GM21367 (cell line): ENCODE measurements around the gene TNFAIP3.
"Not testable (repeated sequence)": the region's sequence is repeated elsewhere in the genome, so short reads cannot be mapped to it uniquely, and the experiment has no call there.

Source experiments
- ATAC-seq: cut with Tn5 transposase; IDR thresholded peaks from one replicate; pipeline ENCODE4 v1.9.1; 2021; ENCODE audit not compliant: unreplicated experiment

Gene TNFAIP3

GRCh38 chr6:137878029-137878428 lies 11.0 kb downstream of the TNFAIP3 start:
- ATAC-seq: no peak

- ATAC-seq: no peak
These were observed 11.6 kb downstream of the TNFAIP3 start for GRCh38 chr6:137878486-137879285.

GRCh38 chr6:137879299-137879698 lies 12.2 kb downstream of the TNFAIP3 start:
- no peak for ATAC-seq

GRCh38 chr6:137879885-137880745 lies 13.1 kb downstream of the TNFAIP3 start:
- ATAC-seq: no peak

- ATAC-seq: no peak
These were observed 13.9 kb downstream of the TNFAIP3 start for GRCh38 chr6:137880746-137881521.

- ATAC-seq: no peak
These were observed 14.4 kb downstream of the TNFAIP3 start for GRCh38 chr6:137881522-137881886.

GRCh38 chr6:137882225-137882961 lies 15.3 kb downstream of the TNFAIP3 start:
- no peak for ATAC-seq

GRCh38 chr6:137883400-137884148 lies 16.5 kb downstream of the TNFAIP3 start:
- ATAC-seq: no peak

- no peak for ATAC-seq
These were observed 17.3 kb downstream of the TNFAIP3 start for GRCh38 chr6:137884149-137884909.

GRCh38 chr6:137884910-137885229 lies 17.8 kb downstream of the TNFAIP3 start:
- ATAC-seq: not testable (repeated sequence)

GRCh38 chr6:137886226-137886625 lies 19.2 kb downstream of the TNFAIP3 start:
- ATAC-seq: not testable (repeated sequence)

GRCh38 chr6:137890983-137891537 lies 24.0 kb downstream of the TNFAIP3 start:
- ATAC-seq: no peak

GRCh38 chr6:137892271-137892708 lies 25.2 kb downstream of the TNFAIP3 start:
- ATAC-seq: no peak

GRCh38 chr6:137893181-137893580 lies 26.1 kb downstream of the TNFAIP3 start:
- ATAC-seq: no peak

GRCh38 chr6:137893726-137894125 lies 26.7 kb downstream of the TNFAIP3 start:
- ATAC-seq: no peak

GRCh38 chr6:137894378-137894777 lies 27.3 kb downstream of the TNFAIP3 start:
- not testable (repeated sequence) for ATAC-seq

- ATAC-seq: no peak
These were observed 27.8 kb downstream of the TNFAIP3 start for GRCh38 chr6:137894779-137895385.

GRCh38 chr6:137896647-137897046 lies 29.6 kb downstream of the TNFAIP3 start:
- ATAC-seq: no peak
